GM12891 (cell line): ENCODE data around the gene NAALADL2.

Experiments
- POLR2A ChIP-seq: IDR thresholded peaks from 2 replicates; pipeline ENCODE4 v1.6.1; 2011; ENCODE audit warnings: low read depth, low read length, control low read depth
- POLR2AphosphoS5 ChIP-seq: IDR thresholded peaks from 2 replicates; pipeline ENCODE4 v1.6.1; 2011; ENCODE audit warnings: low read depth, low read length, control low read depth
- TAF1 ChIP-seq: IDR thresholded peaks from 2 replicates; pipeline ENCODE4 v1.6.1; 2011; ENCODE audit warnings: low read depth, low read length, control low read depth

- TF ChIP-seq POLR2A (no peak), POLR2AphosphoS5 (no peak), TAF1 (no peak)
Measured at GRCh38 chr3:175207361-175207760, 348.2 kb downstream of the NAALADL2 start.
